SK-N-SH (cell line): ENCODE results near the gene MAP4K4. TPM values are rescaled to one million over a fixed set of nuclear protein-coding genes. Genes with fewer than 3 reads are reported as not detected.

Experiments used
- CTCF ChIA-PET: fragments of 300-600, 350-600 bp; formaldehyde crosslinking; extraction: SDS; loops from one replicate; lab custom pipeline; 2021; lab: Yijun Ruan, JAX
- POLR2A ChIA-PET: fragments of 350-600 bp; sonication (Branson Sonifier 250); formaldehyde crosslinking; extraction: SDS; loops from one replicate; lab custom pipeline; 2020; ENCODE audit warnings: antibody characterized with exemption, inconsistent platforms; lab: Yijun Ruan, JAX
- DNase-seq: peaks from one replicate; pipeline ENCODE4 v3.0.0; 2012
- H2AFZ ChIP-seq: fragments of 200-600 bp; sonication (generic); 2 replicates; pipeline ENCODE4 v1.8.1; 2016; ENCODE audit warnings: antibody characterized with exemption, mild to moderate bottlenecking, low read depth
- H3F3A ChIP-seq: fragments of 200-600 bp; sonication (generic); replicated peaks from 2 replicates; pipeline ENCODE3; 2016; ENCODE audit warnings: antibody characterized with exemption, mild to moderate bottlenecking; ENCODE audit not compliant: insufficient read depth
- H3K27ac ChIP-seq, 2 experiments: fragments of 200-500 bp in 1 of 2; fragments of 200-600 bp in 1 of 2; sonication (Bioruptor generic) in 1 of 2; sonication (generic), shearing (Covaris generic) in 1 of 2; 2 replicates each; pipeline versions ENCODE4 v1.5.1 to v1.6.1; 2014 to 2016; ENCODE audit warnings: low read depth in 2 of 2, inconsistent platforms in 1 of 2, low read length in 1 of 2, mild to moderate bottlenecking in 1 of 2, mixed read lengths in 1 of 2
- H3K27me3 ChIP-seq: fragments of 200-600 bp; sonication (generic), shearing (Covaris generic); 2 replicates; pipeline ENCODE4 v1.6.1; 2016; ENCODE audit warnings: mixed run types; ENCODE audit not compliant: insufficient read depth
- H3K36me3 ChIP-seq, 2 experiments: fragments of 200-500 bp in 1 of 2; fragments of 200-600 bp in 1 of 2; sonication (Bioruptor generic) in 1 of 2; sonication (generic) in 1 of 2; replicated peaks in 1 of 2; 2 replicates each; pipeline versions ENCODE3 to v1.5.1; 2014 to 2016; ENCODE audit warnings: low read length in 1 of 2, mild to moderate bottlenecking in 1 of 2; ENCODE audit not compliant: insufficient read depth in 2 of 2, control insufficient read depth in 1 of 2
- H3K4me1 ChIP-seq, 2 experiments: fragments of 200-500 bp in 1 of 2; fragments of 200-600 bp in 1 of 2; sonication (Bioruptor generic) in 1 of 2; sonication (generic), shearing (Covaris generic) in 1 of 2; 2 replicates each; pipeline versions ENCODE4 v1.5.1 to v1.6.1; 2014 to 2016; ENCODE audit warnings: low read depth in 1 of 2, low read length in 1 of 2, mixed run types in 1 of 2; ENCODE audit not compliant: insufficient read depth in 2 of 2, control insufficient read depth in 1 of 2
- H3K4me2 ChIP-seq: fragments of 200-600 bp; sonication (generic), shearing (Covaris generic); 2 replicates; pipeline ENCODE4 v1.6.1; 2017; ENCODE audit warnings: mixed run types
- H3K4me3 ChIP-seq, 2 experiments: fragments of 200-500 bp in 1 of 2; fragments of 200-600 bp in 1 of 2; sonication (Bioruptor generic) in 1 of 2; sonication (generic), shearing (Covaris generic) in 1 of 2; 2 replicates each; pipeline versions ENCODE4 v1.5.1 to v1.8.1; 2014 to 2016; ENCODE audit warnings: low read depth in 2 of 2, inconsistent platforms in 1 of 2, low read length in 1 of 2, mild to moderate bottlenecking in 1 of 2, mixed read lengths in 1 of 2, moderate library complexity in 1 of 2
- H3K79me2 ChIP-seq: fragments of 200-600 bp; sonication (generic); 2 replicates; pipeline ENCODE4 v1.8.1; 2017; ENCODE audit warnings: mild to moderate bottlenecking; ENCODE audit not compliant: insufficient read depth
- H3K9ac ChIP-seq: fragments of 200-600 bp; sonication (generic); 2 replicates; pipeline ENCODE4 v1.6.1; 2017; ENCODE audit warnings: mixed run types
- H3K9me2 ChIP-seq: fragments of 200-600 bp; sonication (generic); 2 replicates; pipeline ENCODE4 v1.6.1; 2017; ENCODE audit warnings: mixed run types
- H3K9me3 ChIP-seq: fragments of 200-600 bp; sonication (generic); 2 replicates; pipeline ENCODE4 v1.6.1; 2017; ENCODE audit warnings: mixed run types, mild to moderate bottlenecking, moderate library complexity
- H4K20me1 ChIP-seq: fragments of 200-600 bp; sonication (generic); 2 replicates; pipeline ENCODE4 v1.6.1; 2017; ENCODE audit warnings: mild to moderate bottlenecking, mixed run types; ENCODE audit not compliant: insufficient read depth
- CTCF ChIP-seq: fragments of 200-600 bp; sonication (generic); IDR thresholded peaks from 2 replicates; pipeline ENCODE4 v1.6.1; 2017; ENCODE audit warnings: antibody characterized with exemption, mild to moderate bottlenecking, moderate library complexity
- IRF3 ChIP-seq: fragments of 150-350 bp; IDR thresholded peaks from 2 replicates; pipeline ENCODE4 v1.6.1; 2016; ENCODE audit warnings: mild to moderate bottlenecking, low read depth, low read length
- NFIC ChIP-seq: IDR thresholded peaks from 2 replicates; pipeline ENCODE4 v1.4.0; 2012; ENCODE audit warnings: borderline replicate concordance
- TCF12 ChIP-seq: IDR thresholded peaks from 2 replicates; pipeline ENCODE4 v1.4.0; 2012
- TEAD4 ChIP-seq: IDR thresholded peaks from 2 replicates; pipeline ENCODE4 v1.4.0; 2012; ENCODE audit warnings: mild to moderate bottlenecking, borderline replicate concordance; ENCODE audit not compliant: insufficient read depth
- USF1 ChIP-seq: IDR thresholded peaks from 2 replicates; pipeline ENCODE4 v1.4.0; 2012; ENCODE audit warnings: low read depth, borderline replicate concordance
- WGBS: methylation state at CpG from one replicate; pipeline ENCODE4 v1.1.6; 2017; ENCODE audit warnings: low lambda C conversion rate; 5-methylcytosine and 5-hydroxymethylcytosine counted together
- polyA plus RNA-seq, 3 experiments: library from polyadenylated mRNA; depleted of rRNA; stranded (reverse); fragments of >200 nt; gene quantifications; 2 replicates each; pipeline ENCODE4 v1.2.3, GENCODE V29; 2012

MAP4K4 gene
- polyA plus RNA-seq, 1 of the 3 experiments (the other 2 are of a cell fraction), result 72.9 TPM

- no peak for DNase-seq
- Histone ChIP-seq H3K9me2 (no peaks in the 10 kb centered on the region), H3K36me3 (no peaks in the 10 kb centered on the region), H3K9me3 (no peaks in the 10 kb centered on the region), H3K79me2 (no peaks in the 10 kb centered on the region), H3K4me2 (no peak overlapping the region), H3K4me3 (no peak overlapping the region), H4K20me1 (no peaks in the 10 kb centered on the region), H3K27ac (no peak overlapping the region), H3K9ac (no peak overlapping the region), H3K4me1 (no peaks in the 10 kb centered on the region), H3F3A (peaks cover 5% of the 10 kb centered on the region), H3K27me3 (no peaks in the 10 kb centered on the region), H2AFZ (no peak overlapping the region)
- TF ChIP-seq TEAD4, result no peak
- TF ChIP-seq CTCF, result no peak
- 65% methylated on average over 1 of the region's 1 CpG for WGBS
- CTCF ChIA-PET, result interaction anchor here (0.7 to 1.8 kb wide), 5 partner anchors 14 to 270 kb away, joined by 3 to 6 read pairs (median 4); no protein-coding TSS in a partner anchor
- POLR2A ChIA-PET, result interaction anchor here (1.0 kb wide), 1 partner anchor 8 kb away, joined by 3 read pairs; the partner anchor contains the start of gene MAP4K4
Observed at GRCh38 chr2:101689114-101689825, 8.2 kb upstream of the MAP4K4 start.

- CTCF ChIA-PET, result interaction anchor here (1.8 kb wide), 1 partner anchor 272 kb away, joined by 5 read pairs; no protein-coding TSS in a partner anchor
Observed at GRCh38 chr2:101690547-101691152, 6.9 kb upstream of the MAP4K4 start.

More at GRCh38 chr2:101690547-101691152, 6.9 kb upstream of the MAP4K4 start:
- POLR2A ChIA-PET, result no interaction called here
- Histone ChIP-seq H3K27me3 (no peaks in the 10 kb centered on the region), H3K27ac (no peak overlapping the region)
- no peak for DNase-seq
- WGBS, result 83% methylated on average over 2 of the region's 2 CpGs
- TF ChIP-seq TEAD4 (no peak), IRF3 (no peak), NFIC (no peak), USF1 (no peak), TCF12 (no peak)
- TF ChIP-seq, all 33 proteins: peak for 0
- Histone ChIP-seq H4K20me1 (no peaks in the 10 kb centered on the region), H3K9me3 (no peaks in the 10 kb centered on the region), H3K4me1 (no peaks in the 10 kb centered on the region), H3K36me3 (no peaks in the 10 kb centered on the region), H3K79me2 (no peaks in the 10 kb centered on the region), H3K4me3 (no peak overlapping the region), H3K9ac (no peak overlapping the region), H3K9me2 (no peaks in the 10 kb centered on the region), H3F3A (peaks cover 5% of the 10 kb centered on the region), H3K4me2 (no peak overlapping the region), H2AFZ (no peak overlapping the region)
